ENCODE measurements around the gene MALRD1. TPM values are rescaled to one million over a fixed set of nuclear protein-coding genes. Genes with fewer than 3 reads are reported as not detected.

Gene MALRD1
- total RNA-seq, 1 experiment from 2014 or later = 0.86 TPM

DNA sequence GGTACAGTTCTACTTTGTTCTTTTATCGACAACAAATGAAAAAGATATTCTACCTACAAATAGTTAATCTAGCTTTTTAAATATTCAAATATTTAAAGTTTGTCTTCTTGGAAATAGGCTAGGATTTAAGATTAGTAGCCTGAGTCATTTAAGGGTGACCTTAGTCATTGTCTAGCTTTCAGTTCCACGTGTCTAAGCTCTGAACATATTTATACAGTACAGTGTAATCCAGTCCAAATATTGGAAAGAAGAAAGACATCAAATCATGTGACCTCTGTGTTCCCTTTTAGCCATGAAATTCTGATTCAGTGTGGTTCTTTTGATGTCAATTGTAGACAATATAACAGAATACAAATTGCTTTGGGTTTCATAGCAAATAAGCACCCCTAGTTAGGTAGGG is 121.1 kb downstream of the MALRD1 start:
- POLR2A ChIA-PET (ENCODE audit: low non-redundant PET) = no interaction called here
- Histone ChIP-seq H3K9me3 (ENCODE audit: low read depth, low read length, poor library complexity, severe bottlenecking) (no peaks in the 10 kb centered on the region), H3K4me1 (ENCODE audit: insufficient read depth, low read length, poor library complexity, severe bottlenecking) (peaks cover 4% of the 10 kb centered on the region), H3K4me3 (ENCODE audit: low read depth, low read length, poor library complexity, severe bottlenecking) (no peak overlapping the region), H3K36me3 (ENCODE audit: insufficient read depth, low read length, poor library complexity, severe bottlenecking) (no peaks in the 10 kb centered on the region), H3K27me3 (replicated peaks; ENCODE audit: insufficient read depth, low read depth, low read length, poor library complexity) (no peaks in the 10 kb centered on the region), H3K27ac (ENCODE audit: low read depth, low read length, poor library complexity, severe bottlenecking) (no peak overlapping the region)
- no peak for DNase-seq (ENCODE audit: low spot score)
- BruUV-seq (replicated peaks) = no TSS peak
- CTCF ChIA-PET = no interaction called here
- intact Hi-C loops (cut with micrococcal nuclease; ENCODE audit: unreplicated experiment) = no loop called here
- TF ChIP-seq CTCF (conservative IDR thresholded peaks at IDR 0.05; ENCODE audit: low read depth, low read length) (no peak), EZH2 (IDR thresholded peaks at IDR 0.05; ENCODE audit: borderline replicate concordance, low read depth, low read length, poor library complexity, severe bottlenecking) (no peak)

DNA sequence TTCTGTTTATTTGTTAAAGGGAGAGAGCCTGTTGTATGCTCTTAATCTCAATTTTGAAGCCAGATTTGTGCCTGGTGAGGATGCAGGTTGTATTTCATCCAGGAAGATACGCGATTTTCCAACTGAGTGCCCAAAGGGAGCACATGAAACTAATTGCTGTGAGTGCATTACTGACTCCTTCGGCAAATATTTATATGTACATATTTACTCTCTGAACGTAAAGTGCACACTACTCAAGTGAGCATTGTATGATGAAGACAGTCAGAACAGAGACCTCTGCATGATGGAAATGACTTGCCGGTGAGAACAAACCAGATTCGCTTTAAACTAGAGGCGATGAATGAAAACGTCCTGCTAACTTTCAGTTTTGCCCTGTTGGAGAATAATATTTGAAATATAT is 130.1 kb downstream of the MALRD1 start:
- Histone ChIP-seq H3K4me1 (ENCODE audit: insufficient read depth, low read length, poor library complexity, severe bottlenecking) (no peaks in the 10 kb centered on the region), H3K36me3 (ENCODE audit: insufficient read depth, low read length, poor library complexity, severe bottlenecking) (no peaks in the 10 kb centered on the region), H3K27me3 (replicated peaks; ENCODE audit: insufficient read depth, low read depth, low read length, poor library complexity) (no peaks in the 10 kb centered on the region), H3K9me3 (ENCODE audit: low read depth, low read length, poor library complexity, severe bottlenecking) (no peaks in the 10 kb centered on the region), H3K4me3 (ENCODE audit: low read depth, low read length, poor library complexity, severe bottlenecking) (no peak overlapping the region), H3K27ac (ENCODE audit: low read depth, low read length, poor library complexity, severe bottlenecking) (no peak overlapping the region)
- CTCF ChIA-PET = no interaction called here
- TF ChIP-seq EZH2 (IDR thresholded peaks at IDR 0.05; ENCODE audit: borderline replicate concordance, low read depth, low read length, poor library complexity, severe bottlenecking) = no peak
- TF ChIP-seq CTCF (conservative IDR thresholded peaks at IDR 0.05; ENCODE audit: low read depth, low read length) = no peak
- DNase-seq (ENCODE audit: low spot score) = no peak
- no TSS peak for BruUV-seq (replicated peaks)
- intact Hi-C loops (cut with micrococcal nuclease; ENCODE audit: unreplicated experiment) = no loop called here
- POLR2A ChIA-PET (ENCODE audit: low non-redundant PET) = no interaction called here

- H3K4me1 ChIP-seq (ENCODE audit: insufficient read depth, low read length, poor library complexity, severe bottlenecking) = no peaks in the 10 kb centered on the region
- no peaks in the 10 kb centered on the region for H3K27me3 ChIP-seq (replicated peaks; ENCODE audit: insufficient read depth, low read depth, low read length, poor library complexity)
- H3K27ac ChIP-seq (ENCODE audit: low read depth, low read length, poor library complexity, severe bottlenecking) = no peak overlapping the region
- no peak for TF ChIP-seq EZH2 (IDR thresholded peaks at IDR 0.05; ENCODE audit: borderline replicate concordance, low read depth, low read length, poor library complexity, severe bottlenecking)
- TF ChIP-seq CTCF (conservative IDR thresholded peaks at IDR 0.05; ENCODE audit: low read depth, low read length) = no peak
- no TSS peak for BruUV-seq (replicated peaks)
- POLR2A ChIA-PET (ENCODE audit: low non-redundant PET) = no interaction called here
- no peaks in the 10 kb centered on the region for H3K36me3 ChIP-seq (ENCODE audit: insufficient read depth, low read length, poor library complexity, severe bottlenecking)
- CTCF ChIA-PET = no interaction called here
- H3K4me3 ChIP-seq (ENCODE audit: low read depth, low read length, poor library complexity, severe bottlenecking) = no peak overlapping the region
- intact Hi-C loops (cut with micrococcal nuclease; ENCODE audit: unreplicated experiment) = no loop called here
- H3K9me3 ChIP-seq (ENCODE audit: low read depth, low read length, poor library complexity, severe bottlenecking) = no peaks in the 10 kb centered on the region
- no peak for DNase-seq (ENCODE audit: low spot score)
These were observed 136.3 kb downstream of the MALRD1 start for GRCh38 chr10:19184891-19185290.

All from A673 (cell line).